NCI-H187 (cell line): ENCODE measurements around the gene RFX4.

Source experiments
- DNase-seq, 2 experiments: peaks; one replicate each; lab custom pipeline; 2025; lab: John Stamatoyannopoulos, UW

The RFX4 gene

DNA sequence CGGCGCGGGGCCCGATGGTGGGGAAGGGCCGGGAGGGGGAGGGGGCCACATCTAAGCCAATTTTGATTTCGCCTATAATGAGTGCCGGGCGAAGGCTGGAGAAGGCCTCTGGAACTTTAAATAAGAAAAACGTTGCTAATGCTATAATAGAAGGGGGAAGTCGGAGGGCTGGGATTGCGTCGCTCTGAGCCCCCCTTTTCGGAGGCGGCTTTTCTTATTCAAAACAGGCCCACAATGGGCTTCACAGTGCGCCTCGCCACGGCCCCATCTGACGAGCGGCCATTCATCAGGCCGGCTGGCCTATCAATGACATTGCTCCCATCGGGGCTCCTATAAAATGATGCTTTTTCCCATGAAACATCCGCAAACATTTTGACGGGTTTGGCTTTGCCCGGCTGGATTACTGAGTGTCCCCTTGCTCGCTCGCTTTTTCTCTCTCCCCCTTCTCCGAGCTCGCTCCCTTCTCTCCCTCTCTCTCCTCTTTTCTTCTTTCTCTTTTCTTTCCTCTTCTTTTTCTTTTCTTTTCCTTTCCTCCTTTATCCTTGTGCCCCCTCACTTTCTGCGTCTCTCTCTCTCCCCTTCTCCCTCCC is at the start of gene RFX4:
Gene RFX4 (plus strand): TSS at position 364 of the 590 bp plus-strand sequence. CDS start 317 bp downstream, outside the sequence.
- DNase-seq, result no peak

- no peak for DNase-seq
Observed at GRCh38 chr12:106541201-106541600, 41.6 kb upstream of the RFX4 start.

GRCh38 chr12:106551410-106551809 is 31.4 kb upstream of the RFX4 start:
- DNase-seq, result no peak

DNA sequence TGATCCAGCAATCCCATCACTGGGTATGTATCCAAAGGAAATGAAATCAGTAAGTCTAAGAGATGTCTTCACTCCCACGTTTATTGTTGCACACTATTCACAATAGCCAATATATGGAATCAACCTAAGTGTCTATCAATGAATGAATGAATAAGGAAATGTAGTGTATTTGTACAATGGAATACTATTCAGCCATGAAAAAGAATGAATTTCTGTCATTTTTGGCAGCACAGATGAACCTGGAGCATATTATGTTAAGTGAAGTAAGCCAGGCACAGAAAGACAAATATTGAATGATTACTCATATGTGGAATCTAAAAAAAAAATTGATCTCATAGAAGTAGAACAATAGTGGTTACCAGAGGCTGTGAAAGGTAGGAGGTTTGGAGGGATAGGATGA is 30.6 kb upstream of the RFX4 start:
- DNase-seq, result no peak

DNA sequence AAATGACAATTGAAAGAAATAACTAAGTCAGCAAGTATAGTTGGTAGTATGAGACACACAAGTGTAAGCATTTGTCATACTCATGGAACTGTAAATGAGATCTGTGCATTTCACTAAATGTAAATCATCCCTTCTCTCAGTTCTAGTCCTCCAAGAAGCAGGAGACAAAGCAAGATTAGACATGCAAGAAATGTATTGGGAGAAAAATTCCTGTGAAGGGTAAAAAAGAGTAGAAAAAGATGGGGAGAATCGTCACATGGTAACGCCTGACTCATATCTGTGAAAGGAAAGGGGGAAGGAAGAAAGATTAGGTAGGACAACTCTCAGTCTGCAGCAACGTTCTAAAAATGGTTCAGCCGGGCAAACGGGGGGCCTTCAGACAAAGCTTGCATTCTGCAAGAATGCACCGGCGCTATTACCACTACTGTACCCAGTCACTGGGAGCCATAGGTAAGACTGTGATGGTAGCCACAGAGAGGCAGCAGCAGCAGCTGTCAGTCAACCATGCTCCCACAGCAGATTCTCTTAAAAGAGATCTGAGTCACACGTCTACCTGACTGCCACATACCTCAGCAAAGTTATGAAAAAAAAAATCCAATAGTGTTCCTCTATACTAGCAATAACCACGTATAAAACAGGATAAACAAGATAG is 18.0 kb upstream of the RFX4 start:
- DNase-seq, result no peak

- no peak for DNase-seq
Observed at GRCh38 chr12:106566771-106567170, 16.0 kb upstream of the RFX4 start.

GRCh38 chr12:106573239-106573638 is 9.6 kb upstream of the RFX4 start:
- no peak for DNase-seq

DNA sequence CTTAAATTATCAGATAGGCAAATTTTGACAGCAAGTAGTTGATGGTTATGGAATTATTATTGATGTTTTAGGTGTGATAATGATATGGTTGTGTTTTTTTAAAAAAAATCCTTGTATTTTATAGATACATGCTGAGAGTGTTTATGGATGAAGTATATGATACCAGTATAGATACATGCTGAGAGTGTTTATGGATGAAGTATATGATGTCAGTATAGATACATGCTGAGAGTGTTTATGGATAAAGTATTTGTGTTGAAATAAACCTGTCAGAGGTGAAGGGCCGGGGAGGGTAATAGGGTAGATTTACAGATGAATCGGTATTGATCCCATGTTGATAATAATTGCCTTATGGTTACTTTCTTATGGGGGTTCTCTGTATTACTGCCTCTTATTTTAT is 6.0 kb upstream of the RFX4 start:
- DNase-seq, result no peak

- DNase-seq, result no peak
Observed at GRCh38 chr12:106580671-106581508, 1.9 kb upstream of the RFX4 start.

DNA sequence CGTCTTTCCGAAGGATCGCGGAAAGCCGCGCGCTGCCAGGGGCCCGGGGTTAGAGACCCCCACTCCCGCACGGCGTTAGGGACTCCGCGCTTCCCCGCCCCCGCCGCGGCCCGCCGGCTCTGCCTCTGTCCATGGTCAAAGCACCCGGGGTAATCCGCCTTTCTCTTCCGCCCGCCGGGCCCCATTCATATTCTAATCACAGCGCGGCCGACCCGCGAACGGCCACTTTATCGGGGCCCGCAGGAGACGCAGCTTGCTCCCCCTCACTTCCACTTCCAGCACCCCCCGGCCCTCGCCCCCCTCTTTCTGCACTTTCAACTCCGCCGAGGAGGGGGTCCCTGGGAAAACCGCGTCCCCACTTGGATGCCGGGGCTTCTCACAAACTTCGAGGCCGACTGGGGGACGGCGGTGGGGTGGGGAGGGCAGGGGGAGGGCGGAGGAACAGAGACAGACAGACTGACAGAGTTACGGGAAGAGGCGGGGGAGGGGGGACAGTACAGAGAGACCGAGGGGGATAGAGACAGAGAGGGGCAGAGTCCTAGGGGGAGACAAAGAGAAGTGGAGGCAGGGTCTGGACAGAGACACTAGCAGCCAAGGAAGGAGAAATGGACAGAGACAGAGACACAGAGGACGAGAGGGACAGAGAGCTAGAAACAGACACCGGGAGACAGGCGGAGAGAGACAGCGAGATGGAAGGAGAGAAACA is 1.1 kb upstream of the RFX4 start:
- no peak for DNase-seq

- no peak for DNase-seq
Observed at GRCh38 chr12:106582249-106582591, 584 bp upstream of the RFX4 start.

DNA sequence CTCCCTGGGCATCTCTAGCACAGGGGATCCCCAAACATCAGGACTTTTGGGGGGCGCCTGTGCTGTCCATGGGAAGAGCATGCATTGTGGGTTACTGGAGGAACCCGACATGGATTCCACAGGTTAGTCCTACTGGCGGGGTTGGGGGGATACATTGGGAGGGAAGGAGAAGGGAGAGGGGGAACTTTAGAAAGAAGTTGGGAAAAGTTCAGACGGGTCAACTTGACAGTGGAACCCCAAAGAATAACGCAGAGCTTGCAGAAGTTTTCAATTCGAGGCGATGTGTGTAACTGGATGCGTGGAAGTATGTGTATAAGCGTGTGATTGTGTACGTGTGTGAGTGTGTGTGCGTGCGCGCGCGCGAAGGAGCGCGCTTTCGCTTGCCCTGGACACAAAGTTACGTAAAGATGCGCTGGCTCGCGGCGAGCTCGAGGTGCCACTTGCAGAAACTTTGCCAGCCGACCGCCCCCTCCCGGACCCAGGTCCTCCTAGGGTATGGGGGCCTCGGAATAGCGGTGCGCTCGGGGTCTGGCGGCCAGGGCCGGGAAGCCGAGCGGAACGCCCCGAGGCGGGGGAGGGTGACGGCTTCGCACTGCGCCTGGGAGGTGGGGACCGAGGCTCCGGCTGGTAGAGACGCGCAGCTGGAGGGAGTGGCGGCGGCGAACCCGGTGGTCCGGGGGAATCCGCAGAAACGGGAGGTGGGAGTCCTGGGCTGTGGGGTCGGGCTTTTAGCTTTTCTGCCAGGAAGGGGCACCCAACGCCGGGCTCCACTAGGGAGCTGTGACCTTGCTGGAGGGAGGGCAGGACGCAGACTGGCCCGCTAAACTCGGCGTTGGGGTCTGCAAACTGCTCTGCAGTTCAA is 669 bp downstream of the RFX4 start:
- no peak for DNase-seq

DNA sequence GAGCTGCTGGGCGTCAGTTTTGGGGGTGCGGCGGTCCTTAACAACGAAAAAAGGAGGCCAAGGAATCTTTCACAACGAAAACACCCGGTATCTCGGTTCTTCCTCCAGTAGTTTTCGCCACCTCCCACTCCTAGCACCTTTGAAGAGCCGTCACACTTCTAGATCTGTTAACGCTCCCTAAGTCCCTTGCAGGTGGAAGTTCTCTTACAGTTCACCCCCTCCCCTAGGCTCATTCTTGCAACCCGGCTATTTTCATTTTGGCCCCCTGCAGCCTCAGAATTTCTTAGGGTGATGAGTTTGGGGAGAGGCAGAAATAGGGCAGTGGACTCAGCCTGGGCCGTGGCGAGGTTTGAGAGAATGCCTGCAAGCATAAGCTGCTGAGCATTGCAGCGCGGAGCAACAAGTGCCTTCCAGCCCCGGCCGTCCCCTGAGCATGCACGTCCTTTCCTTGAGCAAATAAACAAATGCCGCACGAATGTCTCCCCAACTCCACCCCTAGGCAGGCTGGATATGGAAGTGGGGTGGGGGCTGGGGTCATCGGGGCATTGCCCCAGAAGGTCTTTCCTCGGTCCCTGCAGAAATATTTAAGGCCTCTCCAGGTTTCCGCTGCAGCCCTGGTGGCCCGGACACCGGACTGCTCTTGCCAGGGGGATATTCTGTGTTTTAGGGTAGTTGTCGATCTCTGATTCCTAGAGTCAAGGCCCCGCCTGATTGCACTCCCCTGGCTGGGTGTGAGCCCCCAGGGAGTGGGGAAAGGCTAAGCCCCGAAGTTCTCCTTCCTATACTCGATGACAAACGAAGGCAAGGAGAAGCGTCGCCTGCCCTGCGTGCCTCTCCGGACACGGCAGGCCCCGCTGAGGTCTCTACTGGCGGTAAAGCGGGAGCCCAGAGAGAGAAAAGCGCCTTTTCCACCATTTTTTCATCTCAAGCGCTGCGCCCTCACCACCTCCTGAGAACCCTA is 1.6 kb downstream of the RFX4 start:
- DNase-seq, result no peak

- no peak for DNase-seq
Observed at GRCh38 chr12:106585105-106585520, 2.3 kb downstream of the RFX4 start.

DNA sequence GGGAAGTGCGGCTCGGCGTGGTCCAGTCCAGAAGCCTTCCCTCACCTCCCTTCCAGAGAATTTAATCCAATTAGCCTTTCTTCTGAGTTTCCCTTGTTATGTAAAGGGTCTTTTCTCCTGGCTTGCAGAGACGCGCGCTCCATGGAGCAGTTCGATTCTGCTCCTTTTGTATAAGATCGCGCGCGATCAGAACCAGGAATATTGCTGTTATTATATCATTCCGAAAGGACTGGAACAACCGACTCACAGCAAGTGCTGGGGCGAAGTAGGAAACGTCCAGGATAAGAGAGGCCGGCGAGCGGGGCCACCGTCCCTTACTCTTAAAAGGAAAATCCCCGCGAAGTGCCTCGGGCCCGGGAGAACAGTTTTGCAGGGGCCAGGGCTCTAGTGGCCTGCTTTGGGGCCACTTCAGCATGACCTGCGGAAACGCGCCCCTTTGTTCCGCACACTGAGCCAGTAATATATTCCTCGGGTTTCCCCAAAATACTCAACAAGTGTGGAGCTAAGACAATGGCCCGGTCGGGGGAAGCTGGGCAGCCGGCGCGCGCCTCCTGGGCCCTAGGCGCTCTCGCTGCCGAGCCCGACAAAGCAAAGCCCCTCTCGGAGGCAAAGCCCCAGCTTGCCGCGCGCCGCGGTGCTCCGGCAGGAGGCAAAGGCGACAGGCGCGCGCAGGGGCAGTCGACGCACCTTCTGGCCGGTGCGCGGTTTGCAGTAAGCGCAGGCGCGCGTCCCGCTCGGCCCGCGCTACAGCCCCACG is 2.9 kb downstream of the RFX4 start:
- DNase-seq, result no peak

DNA sequence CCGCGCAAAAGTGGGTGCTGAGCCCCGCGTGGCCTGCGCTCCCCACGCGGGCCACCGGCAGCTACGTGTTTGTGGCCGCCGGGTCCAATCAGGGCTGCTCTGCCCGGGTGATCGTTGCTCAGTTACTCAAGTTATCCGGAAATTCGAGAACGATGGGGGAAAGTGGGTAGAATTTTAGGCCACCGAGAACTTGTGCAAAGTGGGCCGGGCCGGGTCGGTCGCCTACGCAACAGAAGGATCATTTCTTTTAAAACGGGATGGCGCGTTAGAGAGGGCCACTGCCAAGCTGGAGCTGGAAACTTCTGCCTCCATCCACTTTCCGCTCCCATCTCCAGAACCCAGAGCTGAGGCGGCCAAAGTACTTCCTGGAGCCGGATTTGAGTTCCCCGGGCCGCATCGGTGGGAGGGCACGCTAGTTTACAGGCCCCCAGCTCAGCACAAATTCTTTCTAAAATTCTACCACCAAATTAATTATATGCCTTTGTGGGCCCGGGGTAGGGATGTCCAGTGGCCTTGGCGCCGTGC is 3.5 kb downstream of the RFX4 start:
- no peak for DNase-seq

GRCh38 chr12:106586803-106587684 is 4.2 kb downstream of the RFX4 start:
- no peak for DNase-seq

DNA sequence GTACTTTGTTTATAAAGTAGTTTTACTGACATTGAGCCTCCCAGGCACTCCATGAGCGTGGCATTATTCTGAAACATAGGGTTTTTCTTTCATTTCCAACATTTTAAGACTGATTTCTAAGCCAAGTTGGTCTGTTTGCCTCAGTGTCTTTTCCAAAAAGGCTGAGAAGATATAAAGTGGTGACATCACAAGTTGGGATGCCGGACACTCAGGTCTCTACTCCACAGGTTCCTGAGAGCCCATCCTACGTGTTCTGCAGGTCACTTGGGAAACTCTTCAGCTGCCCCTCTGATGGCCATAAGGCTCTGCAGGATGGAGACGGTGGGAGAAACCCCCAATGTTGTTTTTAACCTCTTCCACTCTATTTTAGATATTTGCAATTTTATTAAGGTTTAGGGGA is 6.0 kb downstream of the RFX4 start:
- DNase-seq, result no peak
